HEK293 (cell line): ENCODE data around the gene PDK2.

Experiments used
- CTCF ChIA-PET: fragments of 350-600 bp; formaldehyde crosslinking; extraction: SDS; loops from one replicate; lab custom pipeline; 2021; ENCODE audit warnings: antibody characterized with exemption; lab: Yijun Ruan, JAX
- POLR2A ChIA-PET: fragments of 300-600 bp; formaldehyde crosslinking; extraction: SDS; loops from one replicate; lab custom pipeline; 2020; ENCODE audit warnings: antibody characterized with exemption, inconsistent platforms; lab: Yijun Ruan, JAX
- H3K27ac ChIP-seq: fragments of 200-500 bp; sonication (Bioruptor generic); 2 replicates; pipeline ENCODE4 v1.5.1; 2014; ENCODE audit warnings: low read depth, low read length, control low read depth, inconsistent platforms; ENCODE audit errors: extremely low read depth
- H3K36me3 ChIP-seq, 2 experiments: fragments of 200-500 bp in 1 of 2; sonication (Bioruptor generic) in 1 of 2; 1 replicate in 1 of 2; 2 replicates in 1 of 2; pipeline ENCODE4 v1.5.1; 2014 to 2017; ENCODE audit warnings: inconsistent platforms in 2 of 2, low read length in 2 of 2; ENCODE audit not compliant: control insufficient read depth in 2 of 2, insufficient read depth in 1 of 2
- H3K4me1 ChIP-seq: fragments of 200-500 bp; sonication (Bioruptor generic); 2 replicates; pipeline ENCODE4 v1.5.1; 2014; ENCODE audit warnings: mild to moderate bottlenecking, low read length, inconsistent platforms; ENCODE audit not compliant: control insufficient read depth, insufficient read depth
- H3K4me3 ChIP-seq: 2 replicates; pipeline ENCODE4 v1.5.1; 2011; ENCODE audit warnings: low read depth, mild to moderate bottlenecking, control low read depth, low read length, moderate library complexity
- H3K9me3 ChIP-seq: fragments of 200-500 bp; sonication (Bioruptor generic); 2 replicates; pipeline ENCODE4 v1.5.1; 2014; ENCODE audit warnings: low read depth, low read length, inconsistent platforms; ENCODE audit not compliant: control insufficient read depth, insufficient read depth
- KLF1 ChIP-seq: fragments of 450-650 bp; formaldehyde crosslinking; IDR thresholded peaks from 2 replicates; pipeline ENCODE4 v1.5.1; 2016; ENCODE audit warnings: missing biosample characterization, missing genetic modification characterization
- MZF1 ChIP-seq: fragments of 450-650 bp; formaldehyde crosslinking; IDR thresholded peaks from 2 replicates; pipeline ENCODE4 v1.5.1; 2017; ENCODE audit warnings: missing biosample characterization, missing genetic modification characterization, borderline replicate concordance
- OSR2 ChIP-seq: fragments of 450-650 bp; formaldehyde crosslinking; IDR thresholded peaks from 2 replicates; pipeline ENCODE4 v1.5.1; 2016; ENCODE audit warnings: missing biosample characterization, missing genetic modification characterization
- ZNF121 ChIP-seq: fragments of 450-650 bp; formaldehyde crosslinking; IDR thresholded peaks from 2 replicates; pipeline ENCODE4 v1.5.1; 2016; ENCODE audit warnings: missing biosample characterization, missing genetic modification characterization
- ZNF16 ChIP-seq: fragments of 450-650 bp; formaldehyde crosslinking; IDR thresholded peaks from 2 replicates; pipeline ENCODE4 v1.5.1; 2016; ENCODE audit warnings: low read depth, missing biosample characterization, missing genetic modification characterization
- ZNF391 ChIP-seq: fragments of 450-650 bp; formaldehyde crosslinking; IDR thresholded peaks from 2 replicates; pipeline ENCODE4 v1.5.1; 2016; ENCODE audit warnings: low read depth, missing biosample characterization, missing genetic modification characterization, borderline replicate concordance
- ZNF514 ChIP-seq: fragments of 450-650 bp; formaldehyde crosslinking; IDR thresholded peaks from 2 replicates; pipeline ENCODE4 v1.5.1; 2016; ENCODE audit warnings: missing biosample characterization, missing genetic modification characterization
- ZNF544 ChIP-seq: fragments of 450-650 bp; formaldehyde crosslinking; IDR thresholded peaks from 2 replicates; pipeline ENCODE4 v1.5.0; 2017; ENCODE audit warnings: missing biosample characterization, missing genetic modification characterization
- ZNF560 ChIP-seq: fragments of 450-650 bp; formaldehyde crosslinking; IDR thresholded peaks from 2 replicates; pipeline ENCODE4 v1.5.1; 2017; ENCODE audit warnings: missing biosample characterization, missing genetic modification characterization, borderline replicate concordance
- ZNF561 ChIP-seq: fragments of 450-650 bp; IDR thresholded peaks from 2 replicates; pipeline ENCODE4 v1.5.1; 2018; ENCODE audit warnings: missing biosample characterization, missing genetic modification characterization, borderline replicate concordance
- ZNF600 ChIP-seq: fragments of 450-650 bp; formaldehyde crosslinking; IDR thresholded peaks from 2 replicates; pipeline ENCODE4 v1.5.1; 2016; ENCODE audit warnings: missing biosample characterization, missing genetic modification characterization
- ZNF623 ChIP-seq: fragments of 450-650 bp; formaldehyde crosslinking; IDR thresholded peaks from 2 replicates; pipeline ENCODE4 v1.5.1; 2016; ENCODE audit warnings: missing biosample characterization, missing genetic modification characterization
- ZNF626 ChIP-seq: fragments of 450-650 bp; sonication (Bioruptor Pico); formaldehyde crosslinking; IDR thresholded peaks from 2 replicates; pipeline ENCODE4 v1.5.1; 2018; ENCODE audit warnings: missing biosample characterization, missing genetic modification characterization, inconsistent platforms
- ZNF768 ChIP-seq: fragments of 450-650 bp; formaldehyde crosslinking; IDR thresholded peaks from 2 replicates; pipeline ENCODE4 v1.5.1; 2018; ENCODE audit warnings: missing biosample characterization, mild to moderate bottlenecking, missing genetic modification characterization
- ZNF785 ChIP-seq: fragments of 450-650 bp; formaldehyde crosslinking; IDR thresholded peaks from 2 replicates; pipeline ENCODE4 v1.5.1; 2016; ENCODE audit warnings: missing biosample characterization, missing genetic modification characterization
- ZNF791 ChIP-seq: fragments of 450-650 bp; formaldehyde crosslinking; IDR thresholded peaks from 2 replicates; pipeline ENCODE4 v1.5.1; 2016; ENCODE audit warnings: missing biosample characterization, missing genetic modification characterization
- TF ChIP-seq, protein P1 (sequence below): fragments of 450-650 bp; formaldehyde crosslinking; IDR thresholded peaks from 2 replicates; pipeline ENCODE4 v1.5.1; 2017; ENCODE audit warnings: missing biosample characterization, missing genetic modification characterization
- TF ChIP-seq, protein P2 (sequence below): fragments of 450-650 bp; formaldehyde crosslinking; conservative IDR thresholded peaks from 2 replicates; pipeline ENCODE4 v1.5.1; 2016; ENCODE audit warnings: low read depth, missing biosample characterization, missing genetic modification characterization
- TF ChIP-seq, protein P3 (sequence below): fragments of 450-650 bp; formaldehyde crosslinking; IDR thresholded peaks from 2 replicates; pipeline ENCODE4 v1.5.1; 2016; ENCODE audit warnings: missing biosample characterization, missing genetic modification characterization, borderline replicate concordance

The PDK2 gene

DNA sequence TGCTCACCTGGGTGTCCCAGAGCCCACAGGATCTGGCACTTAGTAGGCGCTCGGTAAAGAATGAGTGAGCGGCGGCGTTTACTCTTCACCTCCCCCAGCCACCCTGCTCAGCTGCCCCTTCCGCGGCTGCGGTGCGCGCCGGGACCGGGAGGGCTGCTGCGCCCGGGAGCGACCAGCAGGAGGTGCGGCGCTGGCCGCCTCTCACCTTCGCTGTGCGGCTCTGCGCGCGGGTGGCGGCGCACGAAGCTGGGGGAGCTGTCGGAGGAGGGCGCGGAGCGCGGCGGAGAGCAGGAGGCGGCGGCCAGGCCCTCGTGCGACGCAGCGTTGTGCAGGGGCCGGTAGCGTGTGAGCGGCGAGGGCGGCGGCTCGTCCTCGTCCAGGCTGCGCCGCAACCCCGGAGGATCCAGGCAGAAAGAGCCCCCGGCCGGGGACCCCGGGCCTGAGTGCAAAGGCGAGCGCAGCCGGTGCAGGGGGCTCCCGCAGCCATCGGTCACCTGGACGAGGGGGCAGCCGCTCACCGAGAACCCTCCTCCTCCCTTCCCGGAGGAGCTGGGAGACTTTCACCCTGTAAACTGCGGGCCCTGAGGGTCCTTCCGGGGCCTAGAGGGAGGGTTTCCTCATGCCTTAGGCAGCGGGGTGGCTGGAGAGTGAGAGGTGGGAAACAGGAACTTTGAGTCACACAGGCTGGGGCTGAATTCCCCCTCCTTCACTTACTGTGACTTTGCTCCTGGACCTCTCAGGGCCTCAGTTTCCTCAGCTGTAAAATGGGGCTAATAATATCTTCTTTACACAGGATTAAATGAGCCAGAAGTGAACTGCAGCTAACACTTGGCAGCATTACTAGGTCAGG lies 22.3 kb downstream of the PDK2 start:
- CTCF ChIA-PET: interaction anchor here (3.9 to 5.2 kb wide), 2 partner anchors 22 to 44 kb away, joined by 18 to 34 read pairs; no protein-coding TSS in a partner anchor
- Histone ChIP-seq H3K36me3 (peaks cover 0 to 10% of the 10 kb centered on the region in 2 experiments; a peak in 1 of 3 replicates), H3K27ac (no peak overlapping the region), H3K4me3 (no peak overlapping the region), H3K9me3 (no peaks in the 10 kb centered on the region), H3K4me1 (no peaks in the 10 kb centered on the region; the same call in 1 of the 2 replicates)
- POLR2A ChIA-PET: no interaction called here
- TF ChIP-seq, protein P1, sequence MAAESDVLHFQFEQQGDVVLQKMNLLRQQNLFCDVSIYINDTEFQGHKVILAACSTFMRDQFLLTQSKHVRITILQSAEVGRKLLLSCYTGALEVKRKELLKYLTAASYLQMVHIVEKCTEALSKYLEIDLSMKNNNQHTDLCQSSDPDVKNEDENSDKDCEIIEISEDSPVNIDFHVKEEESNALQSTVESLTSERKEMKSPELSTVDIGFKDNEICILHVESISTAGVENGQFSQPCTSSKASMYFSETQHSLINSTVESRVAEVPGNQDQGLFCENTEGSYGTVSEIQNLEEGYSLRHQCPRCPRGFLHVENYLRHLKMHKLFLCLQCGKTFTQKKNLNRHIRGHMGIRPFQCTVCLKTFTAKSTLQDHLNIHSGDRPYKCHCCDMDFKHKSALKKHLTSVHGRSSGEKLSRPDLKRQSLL (tag by site-specific recombination): no peak
- TF ChIP-seq ZNF561 (no peak), ZNF16 (no peak), ZNF626 (no peak), ZNF768 (tag by site-specific recombination) (no peak), ZNF791 (tag by site-specific recombination) (no peak), MZF1 (tag by site-specific recombination) (no peak), ZNF121 (no peak), KLF1 (tag by site-specific recombination) (no peak), ZNF600 (tag by site-specific recombination) (no peak), ZNF514 (tag by site-specific recombination) (no peak), OSR2 (tag by site-specific recombination) (no peak), ZNF785 (tag by site-specific recombination) (no peak), ZNF623 (tag by site-specific recombination) (no peak), ZNF544 (tag by site-specific recombination) (no peak), ZNF560 (tag by site-specific recombination) (no peak), ZNF391 (tag by site-specific recombination) (no peak)
- TF ChIP-seq, protein P2, sequence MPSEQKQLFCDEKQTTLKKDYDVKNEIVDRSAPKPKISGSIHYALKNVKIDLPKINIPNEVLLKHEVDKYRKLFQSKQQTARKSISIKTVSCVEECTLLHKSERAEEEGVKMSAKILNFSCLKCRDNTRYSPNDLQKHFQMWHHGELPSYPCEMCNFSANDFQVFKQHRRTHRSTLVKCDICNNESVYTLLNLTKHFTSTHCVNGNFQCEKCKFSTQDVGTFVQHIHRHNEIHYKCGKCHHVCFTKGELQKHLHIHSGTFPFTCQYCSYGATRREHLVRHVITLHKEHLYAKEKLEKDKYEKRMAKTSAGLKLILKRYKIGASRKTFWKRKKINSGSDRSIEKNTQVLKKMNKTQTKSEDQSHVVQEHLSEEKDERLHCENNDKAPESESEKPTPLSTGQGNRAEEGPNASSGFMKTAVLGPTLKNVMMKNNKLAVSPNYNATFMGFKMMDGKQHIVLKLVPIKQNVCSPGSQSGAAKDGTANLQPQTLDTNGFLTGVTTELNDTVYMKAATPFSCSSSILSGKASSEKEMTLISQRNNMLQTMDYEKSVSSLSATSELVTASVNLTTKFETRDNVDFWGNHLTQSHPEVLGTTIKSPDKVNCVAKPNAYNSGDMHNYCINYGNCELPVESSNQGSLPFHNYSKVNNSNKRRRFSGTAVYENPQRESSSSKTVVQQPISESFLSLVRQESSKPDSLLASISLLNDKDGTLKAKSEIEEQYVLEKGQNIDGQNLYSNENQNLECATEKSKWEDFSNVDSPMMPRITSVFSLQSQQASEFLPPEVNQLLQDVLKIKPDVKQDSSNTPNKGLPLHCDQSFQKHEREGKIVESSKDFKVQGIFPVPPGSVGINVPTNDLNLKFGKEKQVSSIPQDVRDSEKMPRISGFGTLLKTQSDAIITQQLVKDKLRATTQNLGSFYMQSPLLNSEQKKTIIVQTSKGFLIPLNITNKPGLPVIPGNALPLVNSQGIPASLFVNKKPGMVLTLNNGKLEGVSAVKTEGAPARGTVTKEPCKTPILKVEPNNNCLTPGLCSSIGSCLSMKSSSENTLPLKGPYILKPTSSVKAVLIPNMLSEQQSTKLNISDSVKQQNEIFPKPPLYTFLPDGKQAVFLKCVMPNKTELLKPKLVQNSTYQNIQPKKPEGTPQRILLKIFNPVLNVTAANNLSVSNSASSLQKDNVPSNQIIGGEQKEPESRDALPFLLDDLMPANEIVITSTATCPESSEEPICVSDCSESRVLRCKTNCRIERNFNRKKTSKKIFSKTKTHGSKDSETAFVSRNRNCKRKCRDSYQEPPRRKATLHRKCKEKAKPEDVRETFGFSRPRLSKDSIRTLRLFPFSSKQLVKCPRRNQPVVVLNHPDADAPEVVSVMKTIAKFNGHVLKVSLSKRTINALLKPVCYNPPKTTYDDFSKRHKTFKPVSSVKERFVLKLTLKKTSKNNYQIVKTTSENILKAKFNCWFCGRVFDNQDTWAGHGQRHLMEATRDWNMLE (tag by site-specific recombination): no peak
- TF ChIP-seq, protein P3, sequence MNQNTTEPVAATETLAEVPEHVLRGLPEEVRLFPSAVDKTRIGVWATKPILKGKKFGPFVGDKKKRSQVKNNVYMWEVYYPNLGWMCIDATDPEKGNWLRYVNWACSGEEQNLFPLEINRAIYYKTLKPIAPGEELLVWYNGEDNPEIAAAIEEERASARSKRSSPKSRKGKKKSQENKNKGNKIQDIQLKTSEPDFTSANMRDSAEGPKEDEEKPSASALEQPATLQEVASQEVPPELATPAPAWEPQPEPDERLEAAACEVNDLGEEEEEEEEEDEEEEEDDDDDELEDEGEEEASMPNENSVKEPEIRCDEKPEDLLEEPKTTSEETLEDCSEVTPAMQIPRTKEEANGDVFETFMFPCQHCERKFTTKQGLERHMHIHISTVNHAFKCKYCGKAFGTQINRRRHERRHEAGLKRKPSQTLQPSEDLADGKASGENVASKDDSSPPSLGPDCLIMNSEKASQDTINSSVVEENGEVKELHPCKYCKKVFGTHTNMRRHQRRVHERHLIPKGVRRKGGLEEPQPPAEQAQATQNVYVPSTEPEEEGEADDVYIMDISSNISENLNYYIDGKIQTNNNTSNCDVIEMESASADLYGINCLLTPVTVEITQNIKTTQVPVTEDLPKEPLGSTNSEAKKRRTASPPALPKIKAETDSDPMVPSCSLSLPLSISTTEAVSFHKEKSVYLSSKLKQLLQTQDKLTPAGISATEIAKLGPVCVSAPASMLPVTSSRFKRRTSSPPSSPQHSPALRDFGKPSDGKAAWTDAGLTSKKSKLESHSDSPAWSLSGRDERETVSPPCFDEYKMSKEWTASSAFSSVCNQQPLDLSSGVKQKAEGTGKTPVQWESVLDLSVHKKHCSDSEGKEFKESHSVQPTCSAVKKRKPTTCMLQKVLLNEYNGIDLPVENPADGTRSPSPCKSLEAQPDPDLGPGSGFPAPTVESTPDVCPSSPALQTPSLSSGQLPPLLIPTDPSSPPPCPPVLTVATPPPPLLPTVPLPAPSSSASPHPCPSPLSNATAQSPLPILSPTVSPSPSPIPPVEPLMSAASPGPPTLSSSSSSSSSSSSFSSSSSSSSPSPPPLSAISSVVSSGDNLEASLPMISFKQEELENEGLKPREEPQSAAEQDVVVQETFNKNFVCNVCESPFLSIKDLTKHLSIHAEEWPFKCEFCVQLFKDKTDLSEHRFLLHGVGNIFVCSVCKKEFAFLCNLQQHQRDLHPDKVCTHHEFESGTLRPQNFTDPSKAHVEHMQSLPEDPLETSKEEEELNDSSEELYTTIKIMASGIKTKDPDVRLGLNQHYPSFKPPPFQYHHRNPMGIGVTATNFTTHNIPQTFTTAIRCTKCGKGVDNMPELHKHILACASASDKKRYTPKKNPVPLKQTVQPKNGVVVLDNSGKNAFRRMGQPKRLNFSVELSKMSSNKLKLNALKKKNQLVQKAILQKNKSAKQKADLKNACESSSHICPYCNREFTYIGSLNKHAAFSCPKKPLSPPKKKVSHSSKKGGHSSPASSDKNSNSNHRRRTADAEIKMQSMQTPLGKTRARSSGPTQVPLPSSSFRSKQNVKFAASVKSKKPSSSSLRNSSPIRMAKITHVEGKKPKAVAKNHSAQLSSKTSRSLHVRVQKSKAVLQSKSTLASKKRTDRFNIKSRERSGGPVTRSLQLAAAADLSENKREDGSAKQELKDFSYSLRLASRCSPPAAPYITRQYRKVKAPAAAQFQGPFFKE: no peak
